ENCODE results near the gene LCLAT1.

Gene LCLAT1

GRCh38 chr2:30686000-30686399 is 239.0 kb downstream of the LCLAT1 start:
- DNase-seq: no peak
- in situ Hi-C loops (cut with HindIII; ENCODE audit: low pct_ligation_motif_present, low sequenced_read_pairs): no loop called here
- TF ChIP-seq, protein P1, sequence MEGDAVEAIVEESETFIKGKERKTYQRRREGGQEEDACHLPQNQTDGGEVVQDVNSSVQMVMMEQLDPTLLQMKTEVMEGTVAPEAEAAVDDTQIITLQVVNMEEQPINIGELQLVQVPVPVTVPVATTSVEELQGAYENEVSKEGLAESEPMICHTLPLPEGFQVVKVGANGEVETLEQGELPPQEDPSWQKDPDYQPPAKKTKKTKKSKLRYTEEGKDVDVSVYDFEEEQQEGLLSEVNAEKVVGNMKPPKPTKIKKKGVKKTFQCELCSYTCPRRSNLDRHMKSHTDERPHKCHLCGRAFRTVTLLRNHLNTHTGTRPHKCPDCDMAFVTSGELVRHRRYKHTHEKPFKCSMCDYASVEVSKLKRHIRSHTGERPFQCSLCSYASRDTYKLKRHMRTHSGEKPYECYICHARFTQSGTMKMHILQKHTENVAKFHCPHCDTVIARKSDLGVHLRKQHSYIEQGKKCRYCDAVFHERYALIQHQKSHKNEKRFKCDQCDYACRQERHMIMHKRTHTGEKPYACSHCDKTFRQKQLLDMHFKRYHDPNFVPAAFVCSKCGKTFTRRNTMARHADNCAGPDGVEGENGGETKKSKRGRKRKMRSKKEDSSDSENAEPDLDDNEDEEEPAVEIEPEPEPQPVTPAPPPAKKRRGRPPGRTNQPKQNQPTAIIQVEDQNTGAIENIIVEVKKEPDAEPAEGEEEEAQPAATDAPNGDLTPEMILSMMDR (IDR thresholded peaks at IDR 0.05; ENCODE audit: low read depth, low read length, missing control alignments): peak; percentile 38

GRCh38 chr2:30686669-30687068 is 239.6 kb downstream of the LCLAT1 start:
- in situ Hi-C loops (cut with HindIII; ENCODE audit: low pct_ligation_motif_present, low sequenced_read_pairs): no loop called here
- TF ChIP-seq, protein P1 (IDR thresholded peaks at IDR 0.05; ENCODE audit: low read depth, low read length, missing control alignments): no peak
- no peaks in the 10 kb centered on the region for H3K27me3 ChIP-seq (replicated peaks)
- no peak overlapping the region for H3K4me3 ChIP-seq (ENCODE audit: low read depth, low read length)
- no peak for DNase-seq
- H3K36me3 ChIP-seq (replicated peaks): no peaks in the 10 kb centered on the region
- no peak overlapping the region for H3K27ac ChIP-seq

More at GRCh38 chr2:30686000-30686399, 239.0 kb downstream of the LCLAT1 start:
- no peaks in the 10 kb centered on the region for H3K27me3 ChIP-seq (replicated peaks)
- no peak overlapping the region for H3K4me3 ChIP-seq (ENCODE audit: low read depth, low read length)
- H3K27ac ChIP-seq: no peak overlapping the region
- no peaks in the 10 kb centered on the region for H3K36me3 ChIP-seq (replicated peaks)

- TF ChIP-seq, protein P1 (IDR thresholded peaks at IDR 0.05; ENCODE audit: low read depth, low read length, missing control alignments): no peak
- DNase-seq: no peak
- in situ Hi-C loops (cut with HindIII; ENCODE audit: low pct_ligation_motif_present, low sequenced_read_pairs): no loop called here
These were observed 241.9 kb downstream of the LCLAT1 start for GRCh38 chr2:30688956-30689401.

GRCh38 chr2:30689496-30690125 is 242.6 kb downstream of the LCLAT1 start:
- no peak for DNase-seq
- in situ Hi-C loops (cut with HindIII; ENCODE audit: low pct_ligation_motif_present, low sequenced_read_pairs): no loop called here

More at GRCh38 chr2:30688956-30689401, 241.9 kb downstream of the LCLAT1 start:
- no peaks in the 10 kb centered on the region for H3K36me3 ChIP-seq (replicated peaks)
- no peaks in the 10 kb centered on the region for H3K27me3 ChIP-seq (replicated peaks)
- H3K27ac ChIP-seq: no peak overlapping the region
- no peak overlapping the region for H3K4me3 ChIP-seq (ENCODE audit: low read depth, low read length)

GRCh38 chr2:30690126-30690561 is 243.1 kb downstream of the LCLAT1 start:
- no peaks in the 10 kb centered on the region for H3K27me3 ChIP-seq (replicated peaks)
- no peak for DNase-seq
- TF ChIP-seq, protein P1 (IDR thresholded peaks at IDR 0.05; ENCODE audit: low read depth, low read length, missing control alignments): no peak
- H3K4me3 ChIP-seq (ENCODE audit: low read depth, low read length): no peak overlapping the region
- in situ Hi-C loops (cut with HindIII; ENCODE audit: low pct_ligation_motif_present, low sequenced_read_pairs): no loop called here
- H3K36me3 ChIP-seq (replicated peaks): no peaks in the 10 kb centered on the region
- no peak overlapping the region for H3K27ac ChIP-seq

More at GRCh38 chr2:30689496-30690125, 242.6 kb downstream of the LCLAT1 start:
- TF ChIP-seq, protein P1 (IDR thresholded peaks at IDR 0.05; ENCODE audit: low read depth, low read length, missing control alignments): no peak
- Histone ChIP-seq H3K27ac (no peak overlapping the region), H3K4me3 (ENCODE audit: low read depth, low read length) (no peak overlapping the region), H3K27me3 (replicated peaks) (no peaks in the 10 kb centered on the region), H3K36me3 (replicated peaks) (no peaks in the 10 kb centered on the region)
